Activated T-helper 2 cell treated with anti-CD3 and anti-CD28 coated beads, Interferon-gamma antibody, Interleukin-2, Interleukin-4, amounts not matched to agents 10 μg/mL and 5 μg/mL and 100 μg/mL, durations not matched to agents 14 hours and 24 hours and 36 hours (primary cell): ENCODE data around the gene SPRR2G. TPM values are rescaled to one million over a fixed set of nuclear protein-coding genes. Genes with fewer than 3 reads are reported as not detected.
"Not testable (repeated sequence)": the region's sequence is repeated elsewhere in the genome, so short reads cannot be mapped to it uniquely, and the experiment has no call there.

Source experiments
- DNase-seq: peaks from one replicate; pipeline ENCODE4 v3.0.0; 2021; ENCODE audit warnings: low spot score
- H3K27ac Mint-ChIP-seq: one replicate; pipeline ENCODE4 v1.8.0; 2021; ENCODE audit warnings: mixed read lengths
- H3K27me3 Mint-ChIP-seq: one replicate; pipeline ENCODE4 v1.8.0; 2021; ENCODE audit warnings: low read depth, mixed read lengths
- H3K36me3 Mint-ChIP-seq: one replicate; pipeline ENCODE4 v1.8.0; 2021; ENCODE audit warnings: low read depth, mixed read lengths
- H3K4me1 Mint-ChIP-seq: one replicate; pipeline ENCODE4 v1.8.0; 2021; ENCODE audit warnings: low read depth, mixed read lengths
- H3K4me3 Mint-ChIP-seq: one replicate; pipeline ENCODE4 v1.8.0; 2021; ENCODE audit warnings: low read depth, mild to moderate bottlenecking, moderate library complexity, mixed read lengths
- H3K9me3 Mint-ChIP-seq: one replicate; pipeline ENCODE4 v1.8.0; 2021; ENCODE audit warnings: mixed read lengths
- intact Hi-C: fragments of 100-400 bp; cut with micrococcal nuclease; formaldehyde crosslinking; loops from one replicate; pipeline ENCODE4 v1.15.1; 2023
- total RNA-seq: library from RNA; stranded (reverse); gene quantifications from 2 replicates; pipeline ENCODE4 v1.2.3, GENCODE V29; 2022

The SPRR2G gene
- not detected in 2 replicates for total RNA-seq

DNA sequence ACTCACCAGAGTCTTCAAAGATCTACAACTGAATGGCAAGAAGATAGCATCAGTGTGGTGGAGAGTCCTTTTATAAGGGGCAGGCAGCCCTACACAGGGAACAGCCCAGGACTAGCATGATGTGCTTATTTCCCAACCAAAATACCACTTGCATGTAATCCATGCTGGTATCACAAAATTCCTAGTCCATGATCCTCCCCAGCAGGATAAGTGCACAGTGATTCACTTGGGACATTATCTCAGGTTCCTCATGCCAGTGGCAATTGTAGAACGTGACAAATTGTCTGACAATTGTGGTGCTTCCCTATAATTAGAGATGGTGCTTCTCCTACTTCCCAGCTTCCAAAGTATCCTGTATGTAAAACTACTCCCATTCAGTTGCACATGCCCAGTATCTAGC is at the start of gene SPRR2G:
TSS of gene SPRR2G (minus strand) at position 45 of the 400 bp plus-strand sequence. CDS start 780 bp downstream, outside the sequence.
- Mint-ChIP-seq H3K27me3 (peaks cover 14% of the 10 kb centered on the region), H3K27ac (no peak within 1 kb of the TSS), H3K9me3 (no peaks in the 10 kb centered on the region), H3K4me1 (no peaks in the 10 kb centered on the region), H3K36me3 (no peaks in the 10 kb centered on the region), H3K4me3 (no peak within 1 kb of the TSS)
- DNase-seq: no peak
- intact Hi-C loops: no loop called here

- intact Hi-C loops: no loop called here
- H3K4me1 Mint-ChIP-seq: no peaks in the 10 kb centered on the region
- DNase-seq: no peak
- no peaks in the 10 kb centered on the region for H3K9me3 Mint-ChIP-seq
- H3K27me3 Mint-ChIP-seq: peaks cover 11% of the 10 kb centered on the region
- no peak overlapping the region for H3K27ac Mint-ChIP-seq
- no peak overlapping the region for H3K4me3 Mint-ChIP-seq
- no peaks in the 10 kb centered on the region for H3K36me3 Mint-ChIP-seq
These were observed 44.5 kb upstream of the SPRR2G start for GRCh38 chr1:153195216-153195615.

- Mint-ChIP-seq H3K27ac (no peak overlapping the region), H3K36me3 (no peaks in the 10 kb centered on the region), H3K9me3 (no peaks in the 10 kb centered on the region), H3K4me3 (no peak overlapping the region), H3K27me3 (peaks cover 11% of the 10 kb centered on the region), H3K4me1 (no peaks in the 10 kb centered on the region)
- DNase-seq: no peak
- intact Hi-C loops: no loop called here
These were observed 43.8 kb upstream of the SPRR2G start for GRCh38 chr1:153194331-153195050.

DNA sequence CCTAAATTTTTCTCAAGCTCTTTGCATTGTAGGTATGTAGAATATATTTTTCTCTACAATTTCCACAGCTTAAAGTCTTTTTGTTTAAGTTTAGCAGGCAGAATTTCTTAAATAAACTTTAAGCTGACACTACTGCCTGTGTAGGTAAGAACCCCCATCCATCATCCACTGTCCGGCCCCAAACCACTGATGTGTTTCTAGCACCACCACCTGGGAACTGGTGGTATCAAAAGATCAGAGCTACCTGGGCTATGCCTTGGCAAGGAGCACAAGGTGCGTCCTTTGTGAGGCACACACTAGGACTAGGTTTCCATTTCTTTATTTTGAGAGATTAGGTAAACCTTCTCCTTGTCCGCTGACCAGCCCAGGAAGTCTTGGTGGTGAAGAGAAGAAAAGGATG is 42.0 kb upstream of the SPRR2G start:
- intact Hi-C loops: no loop called here
- H3K4me1 Mint-ChIP-seq: no peaks in the 10 kb centered on the region
- H3K27me3 Mint-ChIP-seq: peaks cover 3% of the 10 kb centered on the region
- no peaks in the 10 kb centered on the region for H3K36me3 Mint-ChIP-seq
- H3K9me3 Mint-ChIP-seq: no peaks in the 10 kb centered on the region
- DNase-seq: no peak
- H3K4me3 Mint-ChIP-seq: no peak overlapping the region
- H3K27ac Mint-ChIP-seq: no peak overlapping the region

- no peaks in the 10 kb centered on the region for H3K36me3 Mint-ChIP-seq
- no peaks in the 10 kb centered on the region for H3K4me1 Mint-ChIP-seq
- no peak overlapping the region for H3K27ac Mint-ChIP-seq
- no peak overlapping the region for H3K4me3 Mint-ChIP-seq
- H3K27me3 Mint-ChIP-seq: peaks cover 3% of the 10 kb centered on the region
- intact Hi-C loops: no loop called here
- H3K9me3 Mint-ChIP-seq: no peaks in the 10 kb centered on the region
- DNase-seq: no peak
These were observed 39.7 kb upstream of the SPRR2G start for GRCh38 chr1:153190373-153190772.

DNA sequence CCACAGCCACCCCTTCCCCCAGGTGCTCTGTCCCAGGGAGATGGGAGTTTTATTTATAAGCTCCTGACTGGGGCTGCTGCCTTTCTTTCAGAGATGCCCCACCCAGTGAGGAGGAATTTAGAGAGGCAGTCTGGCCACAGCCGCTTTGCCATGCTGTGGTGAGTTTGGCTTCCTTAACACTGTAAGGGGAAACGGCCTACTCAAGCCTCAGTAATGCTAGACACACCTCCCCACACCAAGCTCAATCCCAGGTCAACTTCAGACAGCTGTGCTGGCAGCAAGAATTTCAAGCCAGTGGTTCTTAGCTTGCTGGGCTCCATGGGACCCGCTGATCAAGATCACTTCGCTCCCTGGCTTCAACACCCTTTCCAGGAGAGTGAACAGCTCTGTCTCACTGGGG is 37.6 kb upstream of the SPRR2G start:
- H3K9me3 Mint-ChIP-seq, H3K4me3 Mint-ChIP-seq, intact Hi-C loops, DNase-seq, H3K4me1 Mint-ChIP-seq, H3K36me3 Mint-ChIP-seq, H3K27ac Mint-ChIP-seq, H3K27me3 Mint-ChIP-seq: not testable (repeated sequence)

- Mint-ChIP-seq H3K9me3 (no peaks in the 10 kb centered on the region), H3K4me3 (no peak overlapping the region), H3K27ac (no peak overlapping the region), H3K4me1 (no peaks in the 10 kb centered on the region), H3K27me3 (peaks cover 8% of the 10 kb centered on the region), H3K36me3 (no peaks in the 10 kb centered on the region)
- no peak for DNase-seq
- intact Hi-C loops: no loop called here
These were observed 29.9 kb upstream of the SPRR2G start for GRCh38 chr1:153180556-153180955.

DNA sequence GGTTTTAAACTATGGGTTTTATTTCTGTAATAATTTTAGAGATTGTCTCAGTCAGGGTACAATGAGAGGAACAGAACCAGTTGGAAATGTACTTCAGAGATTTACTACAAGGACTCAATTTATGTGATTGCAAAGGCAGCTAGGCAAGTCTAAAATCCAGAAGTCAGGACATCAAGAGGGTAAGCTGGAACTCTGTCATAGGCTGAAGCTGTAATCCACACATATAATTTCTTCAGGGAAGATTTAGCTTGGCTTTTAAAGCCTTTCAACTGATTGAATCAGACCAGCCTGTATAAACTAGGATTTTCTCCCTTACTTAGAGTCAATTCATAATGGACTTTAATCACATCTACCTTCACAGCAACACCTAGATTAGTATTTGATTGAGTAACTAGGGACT is 28.2 kb upstream of the SPRR2G start:
- Mint-ChIP-seq H3K36me3 (no peaks in the 10 kb centered on the region), H3K27me3 (peaks cover 8% of the 10 kb centered on the region), H3K4me1 (no peaks in the 10 kb centered on the region), H3K27ac (no peak overlapping the region), H3K9me3 (no peaks in the 10 kb centered on the region), H3K4me3 (no peak overlapping the region)
- no peak for DNase-seq
- intact Hi-C loops: no loop called here

DNA sequence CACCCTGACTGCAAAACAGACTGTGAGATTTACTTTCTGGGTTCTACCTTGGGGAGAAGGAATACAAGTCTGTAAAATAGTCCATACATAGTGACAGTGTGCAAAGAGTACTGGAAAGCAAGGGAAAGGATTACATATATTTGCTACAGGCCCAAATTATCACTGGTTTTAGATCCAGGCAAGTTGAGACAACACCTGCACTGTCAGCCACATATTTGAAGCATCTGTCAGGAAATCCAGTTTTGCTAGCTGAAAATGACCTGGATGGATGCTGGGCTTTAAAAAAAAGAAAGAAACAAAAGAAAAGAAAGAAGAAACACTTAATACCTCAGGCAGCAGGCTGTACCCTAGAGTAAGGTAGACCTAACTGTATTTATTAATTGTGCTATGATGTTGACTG is 23.9 kb upstream of the SPRR2G start:
- no peaks in the 10 kb centered on the region for H3K36me3 Mint-ChIP-seq

DNA sequence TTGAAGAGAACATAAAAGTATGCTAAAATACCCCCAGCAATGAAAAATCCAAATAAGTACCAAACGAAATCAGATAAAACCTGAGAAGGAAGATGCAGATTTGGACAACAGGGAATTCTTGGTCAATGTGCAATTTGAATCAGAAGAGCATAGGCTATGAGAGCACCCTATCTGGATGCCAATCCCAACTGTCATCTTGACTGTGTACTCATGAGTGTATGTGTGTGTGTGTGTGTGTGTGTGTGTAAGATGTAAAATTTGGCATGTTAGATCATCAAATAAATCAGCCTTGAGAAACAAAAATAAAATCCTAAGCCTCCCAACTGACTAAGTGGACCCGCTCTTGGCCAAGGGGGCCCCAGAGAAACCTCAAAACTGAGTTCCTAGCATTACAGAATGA is 18.0 kb upstream of the SPRR2G start:
- H3K4me1 Mint-ChIP-seq: no peaks in the 10 kb centered on the region
- no peaks in the 10 kb centered on the region for H3K9me3 Mint-ChIP-seq
- no peak overlapping the region for H3K4me3 Mint-ChIP-seq
- H3K27ac Mint-ChIP-seq: no peak overlapping the region
- H3K27me3 Mint-ChIP-seq: peaks cover 7% of the 10 kb centered on the region
- intact Hi-C loops: no loop called here
- H3K36me3 Mint-ChIP-seq: no peaks in the 10 kb centered on the region
- DNase-seq: no peak

More for the DNA sequence above, 23.9 kb upstream of the SPRR2G start:
- H3K4me1 Mint-ChIP-seq: no peaks in the 10 kb centered on the region
- no peak overlapping the region for H3K4me3 Mint-ChIP-seq
- intact Hi-C loops: no loop called here
- H3K27ac Mint-ChIP-seq: no peak overlapping the region
- no peaks in the 10 kb centered on the region for H3K9me3 Mint-ChIP-seq
- peaks cover 6% of the 10 kb centered on the region for H3K27me3 Mint-ChIP-seq
- no peak for DNase-seq

- Mint-ChIP-seq H3K27me3 (peaks cover 13% of the 10 kb centered on the region), H3K4me1 (no peaks in the 10 kb centered on the region), H3K27ac (no peak overlapping the region), H3K4me3 (no peak overlapping the region), H3K36me3 (no peaks in the 10 kb centered on the region), H3K9me3 (peaks cover 6% of the 10 kb centered on the region)
- no peak for DNase-seq
- intact Hi-C loops: no loop called here
These were observed 4.9 kb upstream of the SPRR2G start for GRCh38 chr1:153155541-153155940.

DNA sequence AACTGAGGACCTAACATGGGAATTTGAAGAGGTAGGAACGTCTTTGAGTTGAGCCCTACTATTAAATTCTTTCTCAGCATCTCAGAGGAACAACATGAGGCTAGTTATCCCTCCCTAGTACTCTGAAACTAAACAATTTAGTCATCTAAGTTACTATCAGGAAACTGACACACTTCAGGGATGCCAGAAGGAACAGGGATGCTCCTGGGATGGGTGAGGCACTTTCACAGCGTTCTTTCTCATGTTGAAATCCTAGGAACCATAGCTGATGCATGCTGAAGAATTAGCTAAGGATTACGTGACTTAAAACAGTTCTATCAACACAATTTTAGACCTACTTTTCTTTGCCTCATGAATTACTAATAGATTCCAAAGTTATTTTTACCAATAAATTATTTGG is 1.8 kb upstream of the SPRR2G start:
- Mint-ChIP-seq H3K4me3 (no peak overlapping the region), H3K27ac (no peak overlapping the region), H3K9me3 (no peaks in the 10 kb centered on the region), H3K36me3 (no peaks in the 10 kb centered on the region), H3K4me1 (no peaks in the 10 kb centered on the region), H3K27me3 (peaks cover 13% of the 10 kb centered on the region)
- intact Hi-C loops: no loop called here
- no peak for DNase-seq

DNA sequence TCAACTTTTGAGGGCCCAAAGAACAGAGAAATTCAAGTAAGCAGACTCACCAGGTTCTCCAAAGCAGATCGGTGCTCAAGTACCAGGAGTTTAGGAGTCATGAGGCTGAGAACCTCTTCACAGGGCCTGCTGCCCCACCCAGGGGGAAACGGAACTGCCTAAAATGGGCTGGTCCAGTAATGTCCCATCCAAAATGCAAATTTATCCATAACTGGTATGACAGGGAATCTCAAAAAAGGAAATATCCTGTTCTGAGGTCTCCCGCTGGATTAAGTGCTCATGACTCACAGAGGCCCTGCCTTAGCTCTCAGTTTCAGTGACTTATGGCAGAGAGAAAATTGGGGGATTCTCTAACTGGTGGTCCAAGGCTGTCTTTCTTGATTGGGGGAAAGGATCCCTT is 9.3 kb downstream of the SPRR2G start:
- Mint-ChIP-seq H3K9me3 (no peaks in the 10 kb centered on the region), H3K36me3 (no peaks in the 10 kb centered on the region), H3K4me1 (no peaks in the 10 kb centered on the region), H3K27me3 (peaks cover 25% of the 10 kb centered on the region), H3K4me3 (no peak overlapping the region), H3K27ac (no peak overlapping the region)
- no peak for DNase-seq
- intact Hi-C loops: no loop called here

GRCh38 chr1:153140484-153140883 is 10.2 kb downstream of the SPRR2G start:
- Mint-ChIP-seq H3K27ac (no peak overlapping the region), H3K9me3 (no peaks in the 10 kb centered on the region), H3K27me3 (peaks cover 27% of the 10 kb centered on the region), H3K36me3 (no peaks in the 10 kb centered on the region), H3K4me1 (no peaks in the 10 kb centered on the region), H3K4me3 (no peak overlapping the region)
- DNase-seq: no peak
- intact Hi-C loops: no loop called here
